HepG2 (cell line): Measurements from ENCODE around the gene HEATR5B.
"Not testable (repeated sequence)": the region's sequence is repeated elsewhere in the genome, so short reads cannot be mapped to it uniquely, and the experiment has no call there.

ENCODE experiments used
- ATF6 ChIP-seq: sonication (generic); formaldehyde crosslinking; conservative IDR thresholded peaks from 2 replicates; pipeline ENCODE4 v1.4.0; 2020; ENCODE audit warnings: missing genetic modification reagents
- EZH2 ChIP-seq: conservative IDR thresholded peaks from 2 replicates; pipeline ENCODE4 v1.6.1; 2012; ENCODE audit warnings: mild to moderate bottlenecking, low read depth, low read length, moderate library complexity
- GABPA ChIP-seq, 2 experiments: IDR thresholded peaks; 2 replicates each; pipeline ENCODE4 v1.6.1; 2011 to 2016; ENCODE audit warnings: low read depth in 2 of 2, low read length in 1 of 2, missing biosample characterization in 1 of 2, missing genetic modification characterization in 1 of 2
- POLR2A ChIP-seq, 2 experiments: IDR thresholded peaks; 2 replicates each; pipeline ENCODE4 v1.6.1; 2011; ENCODE audit warnings: low read depth in 2 of 2, low read length in 2 of 2, mild to moderate bottlenecking in 1 of 2, moderate library complexity in 1 of 2; ENCODE audit not compliant: insufficient read depth in 1 of 2
- RAD51 ChIP-seq: fragments of 450-650 bp; IDR thresholded peaks from 2 replicates; pipeline ENCODE4 v1.6.1; 2016; ENCODE audit warnings: borderline replicate concordance
- TF ChIP-seq, protein P1 (sequence below): IDR thresholded peaks from 2 replicates; pipeline ENCODE4 v1.6.1; 2016; ENCODE audit warnings: missing compliant biosample characterization, missing genetic modification reagents, borderline replicate concordance

DNA sequence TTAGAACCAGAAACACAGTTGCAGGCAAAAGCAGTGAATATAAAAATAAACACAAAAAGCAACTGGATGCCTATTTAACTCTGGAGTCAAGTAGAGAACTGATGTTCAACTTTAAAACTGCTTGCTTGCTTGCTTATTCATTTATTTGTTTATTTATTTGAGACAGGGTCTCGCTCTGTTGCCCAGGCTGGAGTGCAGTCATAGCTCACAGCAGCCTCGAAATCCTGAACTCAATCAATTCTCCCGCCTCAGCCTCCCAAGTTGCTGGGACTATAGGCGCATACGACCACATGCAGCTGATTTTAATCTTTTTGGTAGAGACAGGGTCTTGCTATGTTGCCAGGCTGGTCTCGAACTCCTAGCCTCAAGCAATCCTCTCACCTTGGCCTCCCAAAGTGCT lies 152.5 kb downstream of the HEATR5B start:
- TF ChIP-seq POLR2A (IDR thresholded peaks at IDR 0.05; ENCODE audit: insufficient read depth in 1 of 2, low read depth in 2 of 2, low read length in 2 of 2); ATF6 (CRISPR knock-in tag); EZH2; RAD51; GABPA (IDR thresholded peaks at IDR 0.05; ENCODE audit: low read depth, low read length); GABPA (CRISPR knock-in tag; IDR thresholded peaks at IDR 0.05; ENCODE audit: low read depth): not testable (repeated sequence)
- TF ChIP-seq, protein P1, sequence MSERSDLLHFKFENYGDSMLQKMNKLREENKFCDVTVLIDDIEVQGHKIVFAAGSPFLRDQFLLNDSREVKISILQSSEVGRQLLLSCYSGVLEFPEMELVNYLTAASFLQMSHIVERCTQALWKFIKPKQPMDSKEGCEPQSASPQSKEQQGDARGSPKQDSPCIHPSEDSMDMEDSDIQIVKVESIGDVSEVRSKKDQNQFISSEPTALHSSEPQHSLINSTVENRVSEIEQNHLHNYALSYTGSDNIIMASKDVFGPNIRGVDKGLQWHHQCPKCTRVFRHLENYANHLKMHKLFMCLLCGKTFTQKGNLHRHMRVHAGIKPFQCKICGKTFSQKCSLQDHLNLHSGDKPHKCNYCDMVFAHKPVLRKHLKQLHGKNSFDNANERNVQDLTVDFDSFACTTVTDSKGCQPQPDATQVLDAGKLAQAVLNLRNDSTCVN (CRISPR knock-in tag): not testable (repeated sequence)
